Middle frontal gyrus (tissue), 1 donor: Measurements from ENCODE around the gene GNA15.
"Not testable (repeated sequence)": the region's sequence is repeated elsewhere in the genome, so short reads cannot be mapped to it uniquely, and the experiment has no call there.

ENCODE experiments used
- DNase-seq: peaks from one replicate; pipeline ENCODE4 v3.0.0-alpha.2; 2015; ENCODE audit warnings: low spot score; ENCODE audit errors: extremely low spot score

The GNA15 gene

DNA sequence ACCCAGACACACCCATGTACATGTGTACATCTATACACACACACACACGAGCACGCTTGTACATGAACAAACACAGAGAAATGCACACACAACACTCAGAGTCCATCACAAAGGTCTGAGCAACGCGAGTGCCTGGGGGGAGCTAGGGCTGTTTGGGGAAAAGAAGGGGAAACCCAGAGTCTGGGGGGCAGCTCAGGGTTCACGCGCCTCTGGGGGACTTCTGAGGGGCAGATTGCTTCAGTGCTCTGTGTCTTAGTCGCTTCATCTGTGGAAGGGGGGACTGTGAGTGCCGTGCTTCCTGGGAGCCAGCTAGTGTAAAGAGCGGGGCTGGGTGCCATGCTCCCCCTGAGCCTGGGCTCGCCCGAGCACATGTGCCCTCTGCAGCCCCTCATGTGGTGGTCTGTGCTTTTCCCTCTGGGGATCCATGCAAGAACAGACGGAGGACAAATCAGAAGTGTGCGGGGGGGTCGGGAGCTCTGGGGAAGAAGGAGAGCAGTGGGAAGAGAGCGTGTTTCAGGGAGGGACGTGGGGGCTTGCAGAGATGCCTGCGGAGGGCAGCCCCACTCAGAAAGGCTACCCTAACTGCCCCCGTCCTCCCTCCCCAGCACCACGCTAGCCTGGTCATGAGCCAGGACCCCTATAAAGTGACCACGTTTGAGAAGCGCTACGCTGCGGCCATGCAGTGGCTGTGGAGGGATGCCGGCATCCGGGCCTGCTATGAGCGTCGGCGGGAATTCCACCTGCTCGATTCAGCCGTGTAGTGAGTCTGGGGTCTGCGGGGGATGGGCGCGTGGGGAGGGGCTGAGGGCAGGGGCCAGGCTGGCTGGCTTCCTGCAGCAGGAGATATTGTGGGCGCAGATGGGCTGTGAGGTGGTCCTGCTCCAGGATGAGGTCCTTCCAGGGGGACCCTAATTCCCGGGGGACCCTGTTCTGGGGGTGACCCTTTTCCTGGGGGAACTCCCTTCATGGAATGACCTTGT, 14.0 kb downstream of the GNA15 start:
- no peak for DNase-seq

GRCh38 chr19:3150739-3151329, 15.0 kb downstream of the GNA15 start:
- no peak for DNase-seq

GRCh38 chr19:3151563-3152418, 16.0 kb downstream of the GNA15 start:
- no peak for DNase-seq

GRCh38 chr19:3152419-3152780, 16.6 kb downstream of the GNA15 start:
- DNase-seq: no peak

DNA sequence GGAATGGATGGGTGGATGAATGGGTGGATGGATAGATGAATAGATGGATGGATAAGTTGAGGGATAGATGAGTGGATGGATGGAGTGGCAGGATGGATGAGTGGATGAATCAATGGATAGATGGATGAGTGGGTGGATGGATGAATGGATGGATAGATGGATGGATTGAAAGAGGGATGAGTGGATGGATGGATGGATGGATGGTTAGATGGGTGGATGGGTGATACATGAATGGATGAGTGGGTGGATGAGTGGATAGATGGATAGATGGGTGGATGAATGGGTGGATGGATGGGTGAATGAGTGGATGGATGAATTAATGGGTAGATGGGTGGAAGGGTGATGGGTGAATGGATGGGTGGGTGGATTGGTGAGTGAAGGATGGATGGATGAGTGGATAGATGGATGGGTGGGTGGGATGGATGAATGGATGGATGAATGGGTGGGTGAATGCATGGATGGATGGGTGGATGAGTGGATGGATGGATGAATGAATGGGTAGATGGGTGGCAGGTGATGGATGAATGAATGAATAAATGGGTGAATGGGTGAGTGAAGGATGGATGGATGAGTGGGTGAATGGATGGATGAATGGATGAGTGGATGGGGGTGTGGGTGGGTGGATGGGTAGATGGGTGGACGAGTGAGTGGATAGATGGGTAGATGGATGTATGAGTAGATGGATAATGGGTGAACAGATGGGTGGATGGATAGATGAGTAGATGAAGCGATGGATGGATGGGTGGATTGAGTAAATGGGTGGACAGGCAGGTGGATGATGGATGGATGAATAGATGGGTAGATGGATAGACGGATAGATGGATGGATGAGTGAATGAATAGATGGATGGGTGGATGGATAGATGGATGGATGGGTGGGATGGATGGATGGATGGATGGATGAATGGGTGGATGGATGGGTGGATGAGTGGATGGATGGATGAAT, 17.7 kb downstream of the GNA15 start:
- no peak for DNase-seq

DNA sequence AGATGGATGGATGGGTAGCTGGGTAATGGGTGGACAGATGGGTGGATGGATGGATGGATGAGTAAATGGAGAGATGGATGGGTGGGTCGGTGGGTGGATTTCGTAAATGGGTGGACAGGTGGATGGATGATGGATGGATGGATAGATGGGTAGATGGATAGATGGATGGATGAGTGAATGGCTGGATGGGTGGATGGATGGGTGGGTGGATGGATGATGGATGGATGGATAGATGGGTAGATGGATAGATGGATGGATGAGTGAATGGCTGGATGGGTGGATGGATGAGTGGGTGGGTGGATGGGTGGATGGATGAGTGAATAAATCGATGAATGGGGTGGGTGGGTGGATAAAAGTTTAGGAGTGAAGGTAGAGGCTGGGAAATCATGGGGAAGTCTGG, 18.6 kb downstream of the GNA15 start:
- not testable (repeated sequence) for DNase-seq

- no peak for DNase-seq
These were observed 19.3 kb downstream of the GNA15 start for GRCh38 chr19:3154957-3155736.

DNA sequence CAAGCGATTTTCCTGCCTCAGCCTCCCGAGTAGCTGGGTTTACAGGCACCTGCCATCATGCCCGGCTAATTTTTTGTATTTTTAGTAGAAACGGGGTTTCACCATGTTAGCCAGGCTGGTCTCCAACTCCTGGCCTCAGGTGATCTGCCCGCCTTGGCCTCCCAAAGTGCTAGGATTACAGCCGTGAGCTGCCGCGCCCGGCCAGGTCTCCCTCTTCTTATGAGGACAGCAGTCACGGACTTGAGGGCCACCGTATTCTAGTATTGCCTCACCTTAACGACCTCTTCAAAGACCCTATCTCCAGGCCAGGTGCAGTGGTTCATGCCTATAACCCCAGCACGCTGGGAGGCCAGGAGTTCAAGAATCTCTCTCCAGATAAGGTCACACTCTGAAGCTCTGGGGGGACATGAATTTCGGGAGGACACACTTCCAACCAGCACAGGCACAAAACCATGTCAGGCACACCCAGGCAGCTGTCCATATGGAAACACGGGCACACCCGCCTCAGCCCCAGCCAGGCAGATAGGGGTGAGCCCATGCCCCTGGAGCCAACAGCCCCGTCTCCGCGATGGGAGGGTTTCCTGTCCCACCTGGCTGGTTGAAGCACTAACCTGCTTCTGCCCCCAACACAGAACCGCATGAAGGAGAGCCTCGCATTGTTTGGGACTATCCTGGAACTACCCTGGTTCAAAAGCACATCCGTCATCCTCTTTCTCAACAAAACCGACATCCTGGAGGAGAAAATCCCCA, 21.4 kb downstream of the GNA15 start:
- no peak for DNase-seq

- DNase-seq: no peak
These were observed 23.7 kb downstream of the GNA15 start for GRCh38 chr19:3159565-3159964.

DNA sequence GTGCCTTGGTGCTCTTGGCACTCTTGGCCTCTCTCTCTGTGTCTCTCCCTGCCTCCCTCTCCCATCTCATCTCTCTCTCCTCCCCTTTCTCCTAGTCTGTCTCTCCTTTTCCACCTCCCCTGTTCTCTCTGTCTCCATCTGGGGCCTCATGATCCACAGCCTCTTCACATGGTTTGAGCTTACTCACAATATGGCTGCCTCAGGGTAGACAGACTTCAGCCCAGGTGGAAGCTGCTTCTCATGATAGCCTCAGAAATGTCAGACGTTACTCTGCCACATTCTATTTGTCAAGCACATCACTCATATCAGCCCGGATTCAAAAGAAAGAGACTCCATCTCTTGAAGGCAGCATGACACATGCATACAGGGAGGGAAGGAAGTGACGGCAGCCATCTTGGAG, 24.4 kb downstream of the GNA15 start:
- DNase-seq: no peak

- no peak for DNase-seq
These were observed 25.6 kb downstream of the GNA15 start for GRCh38 chr19:3161453-3161852.

GRCh38 chr19:3162418-3163229, 26.8 kb downstream of the GNA15 start:
- no peak for DNase-seq

- DNase-seq: peak; percentile 33
These were observed 27.5 kb downstream of the GNA15 start for GRCh38 chr19:3163230-3163886.

- no peak for DNase-seq
These were observed 28.1 kb downstream of the GNA15 start for GRCh38 chr19:3163943-3164342.

- DNase-seq: no peak
These were observed 31.9 kb downstream of the GNA15 start for GRCh38 chr19:3167533-3168272.

- no peak for DNase-seq
These were observed 36.2 kb downstream of the GNA15 start for GRCh38 chr19:3171894-3172672.
